ENCODE measurements around the gene ADORA2B. TPM values are rescaled to one million over a fixed set of nuclear protein-coding genes. Genes with fewer than 3 reads are reported as not detected.

Gene ADORA2B
- total and polyA plus RNA-seq, 2 of the 8 experiments (the other 6 are each of a cell fraction or from before 2014, with no cell fraction given) = 2.6 to 8.2 TPM

DNA sequence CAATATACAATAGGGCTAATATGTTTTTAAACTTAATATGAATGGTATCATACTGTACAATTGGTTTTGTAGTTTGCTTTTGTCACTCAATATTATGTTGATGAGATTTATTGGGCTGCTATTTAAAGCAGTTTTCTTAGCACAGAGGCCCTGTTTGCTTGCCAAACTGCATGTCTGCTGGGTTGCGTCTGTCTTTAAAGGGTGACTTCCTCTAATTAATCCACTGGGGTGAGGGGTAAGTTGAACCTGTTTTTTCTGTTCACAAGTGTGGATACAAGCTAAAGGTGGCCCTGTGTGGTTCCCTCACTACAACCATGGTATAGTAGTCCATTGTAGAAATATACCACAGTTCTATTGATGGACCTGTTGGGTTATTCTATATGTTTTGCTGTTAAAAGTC lies 74.4 kb downstream of the ADORA2B start (continued):
- TF ChIP-seq SRF (IDR thresholded peaks at IDR 0.05; ENCODE audit: low read depth, low read length) (no peak), POU5F1 (IDR thresholded peaks at IDR 0.05; ENCODE audit: low read depth, low read length) (no peak), NRF1 (IDR thresholded peaks at IDR 0.05; ENCODE audit: low read depth, low read length) (no peak), POLR2AphosphoS5 (IDR thresholded peaks at IDR 0.05; ENCODE audit: low read depth, low read length) (no peak), BACH1 (IDR thresholded peaks at IDR 0.05; ENCODE audit: low read length) (no peak), HDAC6 (IDR thresholded peaks at IDR 0.05; ENCODE audit: low read depth, low read length) (no peak)
